HG03457 (cell line): ENCODE measurements around the gene GOLPH3.
A peak's percentile ranks its signal among the peaks of the same experiment; 100 is the strongest.
"Not testable (repeated sequence)": the region's sequence is repeated elsewhere in the genome, so short reads cannot be mapped to it uniquely, and the experiment has no call there.

Experiments used
- ATAC-seq: cut with Tn5 transposase; IDR thresholded peaks from one replicate; pipeline ENCODE4 v1.9.1; 2021; ENCODE audit warnings: moderate number of reproducible peaks; ENCODE audit not compliant: unreplicated experiment

The GOLPH3 gene

DNA sequence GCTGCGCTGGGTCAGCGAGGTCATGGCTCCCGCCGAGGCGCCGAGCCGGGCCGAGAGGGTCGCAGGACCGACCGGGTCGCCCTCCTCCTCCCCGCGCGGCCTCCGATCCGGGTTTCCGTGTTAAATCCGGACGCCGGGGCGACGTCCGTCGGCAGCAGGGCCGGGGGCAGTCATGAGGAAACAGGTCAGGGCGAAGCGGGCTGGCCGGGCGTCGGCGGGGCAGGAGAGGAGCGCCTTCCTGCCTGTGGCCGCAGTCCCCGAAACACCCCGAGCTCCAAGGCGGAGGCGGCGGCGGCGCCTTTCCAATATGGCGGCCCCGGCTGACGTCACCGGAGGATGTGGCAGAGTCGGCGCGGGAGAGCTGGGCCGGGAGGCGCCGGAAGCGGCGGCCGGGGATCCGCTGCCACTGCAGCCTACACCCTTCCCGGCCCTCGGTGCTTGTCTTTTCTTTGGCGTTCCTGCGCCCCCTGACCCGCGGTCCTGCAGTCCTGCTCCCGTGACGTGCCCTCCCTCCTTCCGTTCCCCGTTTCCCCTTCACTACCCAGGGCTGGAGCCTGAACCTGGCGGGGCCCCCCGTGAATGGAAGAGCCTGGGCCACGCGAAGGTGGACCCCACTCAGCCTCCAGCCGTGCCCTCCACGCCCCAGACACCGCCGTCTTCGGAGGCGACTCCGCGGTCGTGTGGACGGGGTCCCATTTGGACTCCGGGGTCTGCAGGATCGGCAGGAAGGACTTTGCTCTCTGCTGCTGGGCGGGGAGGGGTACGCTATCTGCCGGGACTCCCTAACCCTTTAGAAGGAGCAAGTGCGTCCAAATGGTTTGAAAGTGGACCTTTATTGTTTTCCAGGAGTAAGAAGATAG lies at the start of gene GOLPH3:
GOLPH3 (minus strand) TSS at position 309 of the 860 bp plus-strand sequence; CDS start at position 24, 285 bp downstream.
- ATAC-seq = peak; percentile 77

DNA sequence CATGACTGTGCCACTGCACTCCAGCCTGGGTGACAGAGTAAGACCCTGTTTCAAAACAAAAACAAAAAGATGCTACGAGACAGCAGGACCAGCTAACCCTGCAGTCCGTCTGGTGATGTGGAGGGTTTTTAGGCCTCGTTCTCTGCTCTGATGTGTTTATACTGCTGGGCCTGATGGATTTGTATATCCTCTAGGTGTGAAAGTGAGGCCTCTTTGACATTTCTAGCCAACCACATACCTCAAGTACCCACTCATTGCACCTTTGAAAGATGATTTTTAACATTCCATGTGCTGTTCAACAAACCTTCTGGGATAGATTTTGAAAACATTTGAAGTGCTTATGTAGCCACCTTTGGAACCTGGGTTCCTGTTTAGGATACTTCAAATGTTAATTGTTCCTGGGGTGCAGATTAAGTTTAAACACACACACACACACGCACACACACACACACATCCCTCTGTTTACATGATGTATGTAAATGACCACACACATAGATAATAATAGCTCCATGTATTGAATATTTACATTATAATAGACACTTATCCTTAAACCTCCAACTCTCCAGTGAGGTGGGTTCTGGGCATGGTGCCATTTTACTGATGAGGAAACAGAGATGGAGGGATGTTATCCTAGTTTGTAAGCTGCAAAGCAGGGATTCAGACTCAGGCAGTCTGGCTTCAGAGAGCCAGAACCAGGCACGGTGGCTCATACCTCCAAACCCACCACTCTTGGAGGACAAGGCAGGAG lies 48.8 kb upstream of the GOLPH3 start:
- no peak for ATAC-seq

DNA sequence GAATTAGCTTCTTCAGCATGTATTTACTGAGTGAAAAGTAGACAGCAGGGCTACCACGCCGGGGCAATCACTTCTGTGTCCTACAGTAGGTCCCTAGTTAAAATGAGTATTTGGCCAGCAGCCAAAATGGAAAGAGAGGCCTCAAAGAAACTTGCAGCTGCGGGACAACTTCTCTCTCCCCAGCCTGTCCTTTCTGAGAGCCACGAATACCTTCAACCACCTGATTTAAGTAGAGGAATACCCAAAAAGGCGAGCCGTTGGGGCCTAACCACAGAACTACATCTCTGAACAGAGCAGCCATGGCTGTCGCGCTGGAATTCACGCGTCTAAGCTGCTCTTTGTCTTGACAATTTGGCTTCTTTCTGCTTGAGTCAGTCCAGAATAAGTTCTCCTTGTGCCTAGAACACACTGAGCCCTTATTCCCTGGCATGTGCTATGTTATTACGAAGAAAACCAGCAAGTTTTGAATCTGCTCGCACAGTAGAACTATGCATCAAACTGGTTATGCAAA lies 43.8 kb upstream of the GOLPH3 start:
- ATAC-seq = no peak

DNA sequence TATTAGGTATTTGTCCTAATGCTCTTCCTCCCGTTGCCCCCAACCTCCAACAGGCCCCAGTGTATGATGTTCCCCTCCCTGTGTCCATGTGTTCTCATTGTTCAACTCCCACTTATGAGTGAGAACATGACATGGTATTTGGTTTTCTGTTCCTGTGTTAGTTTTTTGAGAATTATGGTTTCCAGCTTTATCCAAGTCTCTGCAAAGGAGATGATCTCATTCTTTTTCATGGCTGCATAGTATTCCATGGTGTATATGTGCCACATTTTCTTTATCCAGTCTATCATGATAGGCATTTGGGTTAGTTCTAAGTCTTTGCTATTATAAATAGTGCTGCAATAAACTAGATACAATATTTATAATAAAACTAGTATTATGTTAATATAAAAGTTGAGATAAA lies 40.2 kb upstream of the GOLPH3 start:
- ATAC-seq = not testable (repeated sequence)

DNA sequence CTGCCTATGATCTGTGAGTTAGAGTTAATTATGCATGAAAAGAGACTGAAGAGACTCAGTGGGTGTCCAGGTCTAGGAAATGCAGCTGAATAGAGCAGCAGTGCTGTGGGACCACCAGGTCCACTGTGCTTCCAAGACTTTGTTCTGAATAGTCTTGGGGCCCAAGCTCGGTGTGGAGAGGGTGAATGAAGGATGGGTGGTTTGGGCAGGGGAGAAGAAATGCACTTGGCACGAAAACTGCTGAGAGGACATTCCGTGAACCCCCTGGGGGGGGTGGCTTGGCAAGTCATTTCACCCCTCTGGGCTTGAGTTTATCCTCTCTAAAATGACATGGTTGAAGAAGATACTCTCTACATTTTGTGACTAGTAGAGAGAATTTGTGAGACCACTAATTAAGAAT lies 36.0 kb upstream of the GOLPH3 start:
- ATAC-seq = no peak

GRCh38 chr5:32208837-32209236 lies 34.7 kb upstream of the GOLPH3 start:
- ATAC-seq = not testable (repeated sequence)

DNA sequence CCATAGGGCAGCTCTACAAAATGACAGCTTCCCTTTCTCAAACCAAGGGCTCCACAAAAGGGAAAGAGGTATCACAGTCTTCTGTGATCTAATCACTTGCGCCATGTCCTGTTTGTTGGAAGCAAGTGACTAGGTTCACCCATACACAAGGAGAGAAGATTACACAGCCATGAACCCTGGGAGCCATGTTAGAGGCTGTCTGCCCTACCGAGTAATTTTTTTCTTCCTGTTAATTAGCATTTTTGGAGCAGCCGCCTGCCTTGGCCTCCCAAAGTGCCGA lies 33.2 kb upstream of the GOLPH3 start:
- no peak for ATAC-seq

- ATAC-seq = no peak
Observed at GRCh38 chr5:32206509-32207354, 32.6 kb upstream of the GOLPH3 start.

GRCh38 chr5:32206053-32206452 lies 31.9 kb upstream of the GOLPH3 start:
- ATAC-seq = no peak

DNA sequence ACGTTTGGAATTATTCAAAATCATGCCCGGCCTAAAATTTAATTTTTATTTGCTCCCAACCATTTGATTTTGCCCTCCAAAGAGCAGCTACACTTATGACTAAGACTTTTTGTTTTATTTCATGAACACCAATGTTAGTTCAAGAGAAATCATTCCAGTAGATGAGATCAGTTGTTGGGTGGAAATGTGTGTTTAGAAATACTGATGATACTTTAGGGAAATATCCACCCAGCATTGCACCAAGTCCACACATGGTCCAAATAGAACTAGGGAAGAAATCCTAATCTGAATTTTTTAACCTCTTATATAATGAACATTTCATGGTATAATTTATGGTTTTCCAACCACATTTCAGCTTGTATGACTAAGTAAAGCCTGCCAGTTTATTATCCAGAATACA lies 28.3 kb upstream of the GOLPH3 start:
- ATAC-seq = no peak

- ATAC-seq = no peak
Observed at GRCh38 chr5:32201122-32201753, 27.1 kb upstream of the GOLPH3 start.

DNA sequence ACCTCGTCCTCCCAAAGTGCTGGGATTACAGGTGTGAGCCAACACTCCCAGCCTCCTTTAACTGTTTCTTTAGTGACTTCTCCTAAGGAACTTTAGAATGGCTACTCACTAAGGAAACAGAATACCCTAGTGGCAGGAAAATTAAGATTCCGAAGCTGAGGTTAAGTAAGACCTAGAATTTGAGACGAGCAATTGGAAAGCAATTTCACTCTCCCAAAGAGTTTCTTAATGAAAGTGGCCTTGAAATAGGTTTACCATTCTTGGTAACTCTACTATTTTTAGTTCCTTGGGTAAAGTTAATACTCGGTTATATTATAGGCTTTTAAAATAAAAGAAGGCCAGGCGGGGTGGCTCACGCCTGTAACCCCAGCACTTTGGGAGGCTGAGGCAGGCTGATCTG lies 22.9 kb upstream of the GOLPH3 start:
- ATAC-seq = no peak

DNA sequence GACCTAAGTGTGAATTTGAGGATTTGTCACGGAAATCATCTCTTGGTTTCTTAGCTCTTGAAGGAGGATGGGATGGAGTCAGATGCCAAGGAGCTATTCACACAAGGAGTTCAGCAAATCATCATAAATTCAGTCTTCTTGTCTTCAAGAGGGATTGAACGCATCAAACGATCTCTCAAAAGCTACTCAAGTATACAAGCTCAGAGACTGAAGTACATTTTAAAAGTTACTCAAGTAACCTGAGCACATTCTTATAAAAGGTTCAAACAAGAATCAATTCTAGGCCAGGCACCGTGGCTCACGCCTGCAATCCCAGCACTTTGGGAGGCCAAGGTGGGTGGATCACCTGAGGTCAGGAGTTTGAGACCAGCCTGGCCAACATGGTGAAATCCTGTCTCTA lies 21.1 kb upstream of the GOLPH3 start:
- no peak for ATAC-seq

DNA sequence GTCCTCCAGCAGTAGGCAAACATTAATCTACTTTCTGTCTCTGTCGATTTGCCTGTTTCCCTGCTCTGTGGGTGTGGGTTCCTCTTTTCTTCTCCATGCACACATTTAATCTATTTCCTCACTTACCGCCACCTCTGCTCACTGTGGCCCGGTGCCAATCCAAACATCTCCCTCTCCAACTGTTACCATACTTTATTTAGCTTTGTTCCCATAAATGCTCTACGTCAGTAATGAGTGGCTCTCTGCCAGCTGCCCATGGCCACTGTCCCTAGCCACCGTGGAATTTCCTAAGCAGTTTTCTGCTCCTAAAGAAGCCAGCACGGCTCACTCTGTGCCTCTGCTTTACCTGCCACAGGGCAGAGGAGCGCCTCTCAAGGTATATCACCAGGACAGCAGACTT lies 19.5 kb upstream of the GOLPH3 start:
- ATAC-seq = no peak

GRCh38 chr5:32190095-32190494 lies 16.0 kb upstream of the GOLPH3 start:
- ATAC-seq = no peak

DNA sequence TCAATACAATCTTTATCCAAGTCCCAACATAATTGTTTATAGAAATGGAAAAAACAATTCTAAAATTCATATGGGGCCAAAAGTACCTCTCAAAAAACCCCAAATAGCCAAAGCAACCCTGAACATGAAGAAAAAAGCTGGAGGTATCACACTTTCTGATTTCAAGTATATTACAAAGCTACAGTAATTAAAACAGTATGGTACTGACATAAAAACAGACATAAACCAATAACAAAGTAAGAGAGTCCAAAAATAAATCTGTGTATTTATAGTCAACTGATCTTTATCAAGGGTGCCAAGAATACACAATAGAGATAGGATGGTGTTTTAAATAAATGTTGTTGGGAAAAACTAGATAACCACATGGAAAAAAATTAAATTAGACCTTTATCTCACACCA lies 13.6 kb upstream of the GOLPH3 start:
- no peak for ATAC-seq

GRCh38 chr5:32182463-32183063 lies 8.4 kb upstream of the GOLPH3 start:
- no peak for ATAC-seq

- ATAC-seq = peak; percentile 18
Observed at GRCh38 chr5:32173267-32174010, 680 bp downstream of the GOLPH3 start.

DNA sequence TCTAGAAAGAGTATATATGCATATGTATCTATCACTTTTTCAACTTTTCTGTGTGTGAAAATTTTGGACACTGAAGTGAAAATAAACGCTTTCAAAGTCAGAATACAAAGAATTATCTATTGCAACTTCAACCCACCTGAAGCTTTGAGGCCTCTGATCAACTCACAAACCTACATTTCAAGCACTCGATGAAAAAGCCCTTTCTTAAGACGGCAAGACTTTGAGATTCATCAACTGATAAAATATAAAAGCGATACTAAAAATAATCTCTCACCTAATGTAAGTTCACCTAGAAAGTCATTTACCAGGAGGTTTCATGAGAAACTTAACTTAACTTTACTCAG lies 1.2 kb downstream of the GOLPH3 start:
- ATAC-seq = no peak
